Measurements from ENCODE around the gene SIDT2.
A peak's percentile ranks its signal among the peaks of the same experiment; 100 is the strongest.
"Not testable (repeated sequence)": the region's sequence is repeated elsewhere in the genome, so short reads cannot be mapped to it uniquely, and the experiment has no call there.

Gene SIDT2

GRCh38 chr11:117171404-117172061, 7.0 kb upstream of the SIDT2 start:
- no peak overlapping the region for H3K4me3 ChIP-seq (ENCODE audit: low read depth, low read length)

- no peak overlapping the region for H3K4me3 ChIP-seq (ENCODE audit: low read depth, low read length)
Measured at GRCh38 chr11:117172724-117173421, 5.7 kb upstream of the SIDT2 start.

GRCh38 chr11:117175104-117175503, 3.4 kb upstream of the SIDT2 start:
- H3K4me3 ChIP-seq (ENCODE audit: low read depth, low read length) = no peak overlapping the region

- no peak overlapping the region for H3K4me3 ChIP-seq (ENCODE audit: low read depth, low read length)
Measured at GRCh38 chr11:117175781-117176180, 2.8 kb upstream of the SIDT2 start.

GRCh38 chr11:117176186-117176585, 2.4 kb upstream of the SIDT2 start:
- no peak overlapping the region for H3K4me3 ChIP-seq (ENCODE audit: low read depth, low read length)

GRCh38 chr11:117177534-117178209, 871 bp upstream of the SIDT2 start:
- H3K4me3 ChIP-seq (ENCODE audit: low read depth, low read length) = peak overlapping the region; percentile 22

- H3K4me3 ChIP-seq (ENCODE audit: low read depth, low read length) = peak overlapping the region; percentile 75
Measured at GRCh38 chr11:117179048-117179999, 781 bp downstream of the SIDT2 start.

GRCh38 chr11:117180020-117180419, 1.5 kb downstream of the SIDT2 start:
- H3K4me3 ChIP-seq (ENCODE audit: low read depth, low read length) = no peak overlapping the region

- no peak overlapping the region for H3K4me3 ChIP-seq (ENCODE audit: low read depth, low read length)
Measured at GRCh38 chr11:117180661-117181585, 2.4 kb downstream of the SIDT2 start.

GRCh38 chr11:117181586-117182550, 3.3 kb downstream of the SIDT2 start:
- H3K4me3 ChIP-seq (ENCODE audit: low read depth, low read length) = no peak overlapping the region

- no peak overlapping the region for H3K4me3 ChIP-seq (ENCODE audit: low read depth, low read length)
Measured at GRCh38 chr11:117182551-117182935, 4.0 kb downstream of the SIDT2 start.

GRCh38 chr11:117183178-117183577, 4.6 kb downstream of the SIDT2 start:
- not testable (repeated sequence) for H3K4me3 ChIP-seq (ENCODE audit: low read depth, low read length)

- no peak overlapping the region for H3K4me3 ChIP-seq (ENCODE audit: low read depth, low read length)
Measured at GRCh38 chr11:117183724-117184349, 5.3 kb downstream of the SIDT2 start.

- no peak overlapping the region for H3K4me3 ChIP-seq (ENCODE audit: low read depth, low read length)
Measured at GRCh38 chr11:117185736-117186430, 7.3 kb downstream of the SIDT2 start.

- H3K4me3 ChIP-seq (ENCODE audit: low read depth, low read length) = no peak overlapping the region
Measured at GRCh38 chr11:117186431-117186761, 7.9 kb downstream of the SIDT2 start.

GRCh38 chr11:117187007-117187406, 8.5 kb downstream of the SIDT2 start:
- H3K4me3 ChIP-seq (ENCODE audit: low read depth, low read length) = no peak overlapping the region

GRCh38 chr11:117187428-117187798, 8.9 kb downstream of the SIDT2 start:
- no peak overlapping the region for H3K4me3 ChIP-seq (ENCODE audit: low read depth, low read length)
